Panc1 (cell line): Measurements from ENCODE around the gene PHKG2. TPM values are rescaled to one million over a fixed set of nuclear protein-coding genes. Genes with fewer than 3 reads are reported as not detected.

Experiments used
- ATAC-seq: fragments of 200-7000 bp; cut with Tn5 transposase; 2 replicates; pipeline ENCODE4 v1.9.1; 2020; ENCODE audit warnings: mild to moderate bottlenecking, moderate library complexity
- BruUV-seq: library from RNA; stranded (reverse); fragments of 400-500 nt; replicated peaks from 2 replicates; lab custom pipeline; 2021; lab: Mats Ljungman, UMichigan
- CTCF ChIA-PET: fragments of 300-600 bp; sonication (Branson Sonifier 250); formaldehyde crosslinking; loops from one replicate; lab custom pipeline; 2022; ENCODE audit warnings: antibody characterized with exemption; lab: Charles Lee
- POLR2A ChIA-PET: fragments of 300-600 bp; sonication (Branson Sonifier 250); formaldehyde crosslinking; loops from one replicate; lab custom pipeline; 2022; ENCODE audit warnings: antibody characterized with exemption; lab: Charles Lee
- DNase-seq: peaks from one replicate; pipeline ENCODE4 v3.0.0-alpha.2; 2010; ENCODE audit warnings: low read depth, low spot score
- H3K27ac ChIP-seq: 2 replicates; pipeline ENCODE4 v1.5.1; 2011; ENCODE audit warnings: mild to moderate bottlenecking, low read length, inconsistent platforms
- H3K27me3 ChIP-seq: fragments of 200-500 bp; sonication (Bioruptor generic); 2 replicates; pipeline ENCODE4 v1.6.0; 2014; ENCODE audit warnings: low read length, inconsistent platforms; ENCODE audit not compliant: control insufficient read depth, insufficient read depth
- H3K36me3 ChIP-seq: fragments of 200-500 bp; sonication (Bioruptor generic); 2 replicates; pipeline ENCODE4 v1.5.1; 2014; ENCODE audit warnings: inconsistent platforms, mild to moderate bottlenecking, low read length, moderate library complexity; ENCODE audit not compliant: control insufficient read depth, insufficient read depth
- H3K4me1 ChIP-seq: 2 replicates; pipeline ENCODE4 v1.5.1; 2011; ENCODE audit warnings: inconsistent platforms, mild to moderate bottlenecking, low read length, moderate library complexity; ENCODE audit not compliant: control insufficient read depth, insufficient read depth
- H3K4me3 ChIP-seq, 2 experiments: 2 replicates each; pipeline ENCODE4 v1.5.1; 2011 to 2012; ENCODE audit warnings: low read depth in 2 of 2, low read length in 2 of 2, mild to moderate bottlenecking in 2 of 2, inconsistent platforms in 1 of 2, moderate library complexity in 1 of 2
- H3K9me3 ChIP-seq: fragments of 200-500 bp; sonication (Bioruptor generic); 2 replicates; pipeline ENCODE4 v1.5.1; 2014; ENCODE audit warnings: low read depth, mild to moderate bottlenecking, inconsistent platforms, low read length, moderate library complexity; ENCODE audit not compliant: control insufficient read depth, insufficient read depth
- POLR2AphosphoS5 ChIP-seq: IDR thresholded peaks from 2 replicates; pipeline ENCODE4 v1.6.1; 2012; ENCODE audit warnings: mild to moderate bottlenecking, low read depth, low read length, moderate library complexity
- SIN3A ChIP-seq: IDR thresholded peaks from 2 replicates; pipeline ENCODE4 v1.6.1; 2012; ENCODE audit warnings: low read depth, mild to moderate bottlenecking, low read length, moderate library complexity, borderline replicate concordance; ENCODE audit not compliant: insufficient read depth
- TCF7L2 ChIP-seq: IDR thresholded peaks from 2 replicates; pipeline ENCODE4 v1.6.1; 2011; ENCODE audit warnings: mild to moderate bottlenecking, low read depth, low read length, inconsistent platforms
- in situ Hi-C: cut with HindIII; loops from 2 replicates; pipeline ENCODE4 v1.10.0; 2016; ENCODE audit warnings: low sequenced_read_pairs, low pct_unique_long_range_greater_than_20kb
- intact Hi-C: fragments of 100-400 bp; cut with micrococcal nuclease; formaldehyde crosslinking; loops from one replicate; pipeline ENCODE4 v1.10.0; 2022; ENCODE audit not compliant: unreplicated experiment
- total RNA-seq: library from RNA; stranded (reverse); gene quantifications from one replicate; pipeline ENCODE4 v1.2.1, GENCODE V29; 2021; ENCODE audit not compliant: unreplicated experiment
- TF ChIP-seq, protein P1 (sequence below), 2 experiments: IDR thresholded peaks; 2 replicates each; pipeline ENCODE4 v1.6.1; 2011 to 2012; ENCODE audit warnings: low read depth in 2 of 2, control low read depth in 1 of 2, low read length in 1 of 2, mild to moderate bottlenecking in 1 of 2, moderate library complexity in 1 of 2; ENCODE audit not compliant: insufficient read depth in 1 of 2
- TF ChIP-seq, protein P2 (sequence below): fragments of 450-650 bp; IDR thresholded peaks from 2 replicates; pipeline ENCODE4 v1.5.1; 2017; ENCODE audit warnings: mild to moderate bottlenecking

Gene PHKG2
- total RNA-seq, 1 experiment from 2014 or later: 43.1 TPM

DNA sequence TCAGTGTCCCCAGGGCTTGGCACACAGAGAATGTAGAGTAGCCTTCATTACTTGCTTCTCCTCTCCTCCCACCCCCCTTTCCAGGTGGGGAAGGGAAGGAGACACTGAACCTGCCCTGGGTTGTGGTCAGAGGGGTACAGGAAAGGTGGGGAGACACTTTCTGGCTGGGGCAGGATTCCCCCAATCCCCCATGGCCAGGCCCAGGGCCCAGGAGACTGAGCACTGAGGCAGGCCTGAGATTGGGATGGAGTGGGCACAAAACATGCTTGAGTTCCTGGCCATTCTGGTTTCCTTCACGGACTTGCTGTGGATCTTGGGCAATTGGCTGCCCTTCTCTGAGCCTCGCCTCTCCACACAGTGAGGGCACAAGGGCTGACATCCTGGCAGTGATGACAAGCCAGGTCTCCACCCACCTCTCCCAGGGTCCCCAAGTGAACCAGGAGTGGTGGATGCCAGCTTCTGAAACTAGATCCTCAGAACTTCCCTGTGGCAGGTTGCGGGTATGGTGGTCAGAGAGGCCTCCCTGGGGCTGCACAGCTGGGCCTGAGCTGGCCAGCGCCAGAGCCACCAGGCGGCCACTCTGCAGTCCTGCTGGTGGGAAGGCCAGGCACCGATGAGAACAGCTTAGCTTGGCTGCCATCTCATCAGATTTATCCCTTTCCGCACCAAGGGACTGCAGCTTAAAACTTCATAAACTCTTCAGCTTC lies 29.5 kb downstream of the PHKG2 start:
- Histone ChIP-seq H3K36me3 (peaks cover 1% of the 10 kb centered on the region; the same call in 1 of the 2 replicates), H3K4me3 (no peak overlapping the region), H3K9me3 (no peaks in the 10 kb centered on the region), H3K27me3 (no peaks in the 10 kb centered on the region), H3K4me1 (peaks cover 17% of the 10 kb centered on the region), H3K27ac (peak overlapping the region; percentile 44)
- DNase-seq (no peak), ATAC-seq (no peak)
- ChIA-PET POLR2A (interaction anchor here (0.8 to 1.0 kb wide), 2 partner anchors 28 to 164 kb away, joined by 3 read pairs; no protein-coding TSS in a partner anchor), CTCF (interaction anchor here (0.6 to 1.0 kb wide), 2 partner anchors 30 to 197 kb away, joined by 4 read pairs; partner anchors contain the start of gene PHKG2)
- no peak; the same call in 1 of the 2 replicates for TF ChIP-seq POLR2AphosphoS5
- TF ChIP-seq, protein P1, sequence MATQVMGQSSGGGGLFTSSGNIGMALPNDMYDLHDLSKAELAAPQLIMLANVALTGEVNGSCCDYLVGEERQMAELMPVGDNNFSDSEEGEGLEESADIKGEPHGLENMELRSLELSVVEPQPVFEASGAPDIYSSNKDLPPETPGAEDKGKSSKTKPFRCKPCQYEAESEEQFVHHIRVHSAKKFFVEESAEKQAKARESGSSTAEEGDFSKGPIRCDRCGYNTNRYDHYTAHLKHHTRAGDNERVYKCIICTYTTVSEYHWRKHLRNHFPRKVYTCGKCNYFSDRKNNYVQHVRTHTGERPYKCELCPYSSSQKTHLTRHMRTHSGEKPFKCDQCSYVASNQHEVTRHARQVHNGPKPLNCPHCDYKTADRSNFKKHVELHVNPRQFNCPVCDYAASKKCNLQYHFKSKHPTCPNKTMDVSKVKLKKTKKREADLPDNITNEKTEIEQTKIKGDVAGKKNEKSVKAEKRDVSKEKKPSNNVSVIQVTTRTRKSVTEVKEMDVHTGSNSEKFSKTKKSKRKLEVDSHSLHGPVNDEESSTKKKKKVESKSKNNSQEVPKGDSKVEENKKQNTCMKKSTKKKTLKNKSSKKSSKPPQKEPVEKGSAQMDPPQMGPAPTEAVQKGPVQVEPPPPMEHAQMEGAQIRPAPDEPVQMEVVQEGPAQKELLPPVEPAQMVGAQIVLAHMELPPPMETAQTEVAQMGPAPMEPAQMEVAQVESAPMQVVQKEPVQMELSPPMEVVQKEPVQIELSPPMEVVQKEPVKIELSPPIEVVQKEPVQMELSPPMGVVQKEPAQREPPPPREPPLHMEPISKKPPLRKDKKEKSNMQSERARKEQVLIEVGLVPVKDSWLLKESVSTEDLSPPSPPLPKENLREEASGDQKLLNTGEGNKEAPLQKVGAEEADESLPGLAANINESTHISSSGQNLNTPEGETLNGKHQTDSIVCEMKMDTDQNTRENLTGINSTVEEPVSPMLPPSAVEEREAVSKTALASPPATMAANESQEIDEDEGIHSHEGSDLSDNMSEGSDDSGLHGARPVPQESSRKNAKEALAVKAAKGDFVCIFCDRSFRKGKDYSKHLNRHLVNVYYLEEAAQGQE (IDR thresholded peaks at IDR 0.05; ENCODE audit: insufficient read depth in 1 of 2, low read depth in 2 of 2, low read length in 1 of 2): no peak
- no peak for TF ChIP-seq TCF7L2
- TF ChIP-seq, protein P2, sequence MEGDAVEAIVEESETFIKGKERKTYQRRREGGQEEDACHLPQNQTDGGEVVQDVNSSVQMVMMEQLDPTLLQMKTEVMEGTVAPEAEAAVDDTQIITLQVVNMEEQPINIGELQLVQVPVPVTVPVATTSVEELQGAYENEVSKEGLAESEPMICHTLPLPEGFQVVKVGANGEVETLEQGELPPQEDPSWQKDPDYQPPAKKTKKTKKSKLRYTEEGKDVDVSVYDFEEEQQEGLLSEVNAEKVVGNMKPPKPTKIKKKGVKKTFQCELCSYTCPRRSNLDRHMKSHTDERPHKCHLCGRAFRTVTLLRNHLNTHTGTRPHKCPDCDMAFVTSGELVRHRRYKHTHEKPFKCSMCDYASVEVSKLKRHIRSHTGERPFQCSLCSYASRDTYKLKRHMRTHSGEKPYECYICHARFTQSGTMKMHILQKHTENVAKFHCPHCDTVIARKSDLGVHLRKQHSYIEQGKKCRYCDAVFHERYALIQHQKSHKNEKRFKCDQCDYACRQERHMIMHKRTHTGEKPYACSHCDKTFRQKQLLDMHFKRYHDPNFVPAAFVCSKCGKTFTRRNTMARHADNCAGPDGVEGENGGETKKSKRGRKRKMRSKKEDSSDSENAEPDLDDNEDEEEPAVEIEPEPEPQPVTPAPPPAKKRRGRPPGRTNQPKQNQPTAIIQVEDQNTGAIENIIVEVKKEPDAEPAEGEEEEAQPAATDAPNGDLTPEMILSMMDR: no peak
- no peak for TF ChIP-seq SIN3A
- in situ Hi-C loops: no loop called here
- intact Hi-C loops: no loop called here
- no TSS peak for BruUV-seq

- no TSS peak for BruUV-seq
Measured at GRCh38 chr16:30778549-30779244, 30.5 kb downstream of the PHKG2 start.

More at GRCh38 chr16:30778549-30779244, 30.5 kb downstream of the PHKG2 start:
- ChIA-PET POLR2A (interaction anchor here (0.8 to 1.0 kb wide), 2 partner anchors 28 to 163 kb away, joined by 3 read pairs; no protein-coding TSS in a partner anchor), CTCF (interaction anchor here (0.6 to 1.0 kb wide), 2 partner anchors 31 to 104 kb away, joined by 4 to 7 read pairs; partner anchors contain the start of gene PHKG2)
- no peak for ATAC-seq
- intact Hi-C loops: no loop called here
- peak; percentile 48; the same call in 1 of the 2 replicates for TF ChIP-seq POLR2AphosphoS5
- TF ChIP-seq, protein P2: no peak
- peaks cover 2% of the 10 kb centered on the region; the same call in 1 of the 2 replicates for H3K36me3 ChIP-seq
- no peaks in the 10 kb centered on the region for H3K27me3 ChIP-seq
- 0 out of 2 replicates have a peak overlapping the region, but pooled peaks have one; percentile 34 for H3K27ac ChIP-seq
- H3K9me3 ChIP-seq: no peaks in the 10 kb centered on the region
- in situ Hi-C loops: no loop called here
- no peak for DNase-seq
- no peak overlapping the region for H3K4me3 ChIP-seq
- peaks cover 17% of the 10 kb centered on the region for H3K4me1 ChIP-seq
